GM12873 (cell line): Measurements from ENCODE around the gene RUFY3.

ENCODE experiments used
- CTCF ChIP-seq: IDR thresholded peaks from 2 replicates; pipeline ENCODE4 v1.5.1; 2012; ENCODE audit warnings: low read depth, mild to moderate bottlenecking, moderate library complexity, low read length, control low read depth; ENCODE audit not compliant: insufficient read depth; ENCODE audit errors: missing control alignments

Gene RUFY3

DNA sequence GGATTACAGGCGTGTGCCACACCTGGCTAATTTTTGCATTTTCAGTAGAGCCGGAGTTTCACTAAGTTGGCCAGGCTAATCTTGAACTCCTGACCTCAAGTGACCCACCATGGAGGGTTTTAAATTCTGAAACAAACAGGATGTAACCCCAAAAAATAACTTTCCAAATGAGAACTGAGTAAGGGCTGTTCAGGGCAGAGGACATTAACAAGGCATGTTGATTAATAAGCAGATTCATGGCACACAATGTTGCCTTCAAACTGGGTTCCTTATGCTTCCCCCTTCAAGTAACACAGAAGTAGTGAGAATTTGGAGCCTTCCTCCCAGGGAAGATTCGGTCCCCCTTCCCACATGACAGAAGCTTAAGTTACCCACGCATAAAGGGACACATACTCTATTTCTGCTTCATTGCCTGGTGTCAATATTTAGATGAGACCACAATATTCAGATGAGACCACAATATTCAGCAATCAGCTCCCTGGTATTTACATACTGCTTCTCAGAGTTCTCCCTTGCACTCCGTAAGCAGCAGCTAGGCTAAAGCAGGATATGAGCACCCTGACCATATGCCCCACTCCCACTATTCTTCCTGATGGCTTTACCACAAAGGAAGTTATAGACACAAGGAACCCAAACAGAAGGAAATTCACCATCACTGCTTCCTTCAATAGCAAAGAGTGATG lies 96.5 kb downstream of the RUFY3 start:
- TF ChIP-seq CTCF: no peak

GRCh38 chr4:70818921-70819320 lies 97.2 kb downstream of the RUFY3 start:
- no peak for TF ChIP-seq CTCF

- TF ChIP-seq CTCF: no peak
These were observed 107.3 kb downstream of the RUFY3 start for GRCh38 chr4:70829015-70829414.

DNA sequence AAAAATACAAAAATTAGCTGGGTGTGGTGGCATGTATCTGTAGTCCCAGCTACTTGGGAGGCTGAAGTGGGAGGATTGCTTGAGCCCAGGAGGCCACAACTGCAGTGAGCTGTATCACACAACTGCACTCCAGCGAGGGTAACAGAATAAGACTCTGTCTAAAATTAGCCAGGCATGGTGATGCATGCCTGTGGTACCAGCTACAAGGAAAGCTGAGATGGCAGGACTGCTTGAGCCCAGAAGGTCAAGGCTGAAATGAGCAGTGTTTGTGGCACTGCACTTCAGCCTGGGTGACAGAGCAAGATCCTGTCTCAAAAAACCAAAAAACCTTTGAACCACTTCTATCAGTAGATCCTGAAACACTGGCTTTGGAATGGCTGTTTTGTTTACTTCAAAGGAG lies 107.7 kb downstream of the RUFY3 start:
- TF ChIP-seq CTCF: no peak

- TF ChIP-seq CTCF: no peak
These were observed 108.3 kb downstream of the RUFY3 start for GRCh38 chr4:70830054-70830453.

- TF ChIP-seq CTCF: no peak
These were observed 109.5 kb downstream of the RUFY3 start for GRCh38 chr4:70831293-70831692.

DNA sequence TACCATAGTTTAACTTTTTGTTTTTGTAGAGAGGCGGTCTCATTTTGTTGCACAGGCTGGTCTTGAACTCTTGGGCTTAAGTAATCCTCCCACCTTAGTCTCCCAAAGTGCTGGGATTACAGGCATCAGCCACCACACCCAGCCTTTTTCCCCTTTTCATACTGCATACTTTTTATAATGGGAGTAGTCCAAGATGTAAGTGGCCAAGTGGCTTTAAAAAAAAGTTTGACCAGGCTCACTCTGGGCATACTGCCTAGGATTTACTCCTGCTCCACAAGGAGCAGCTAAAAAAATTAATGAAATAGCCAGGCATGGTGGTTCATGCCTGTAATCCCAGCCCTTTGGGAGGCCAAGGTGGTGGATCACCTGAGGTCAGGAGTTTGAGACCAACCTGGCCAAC lies 111.9 kb downstream of the RUFY3 start:
- no peak for TF ChIP-seq CTCF
